Esophagus muscularis mucosa (tissue), 4 donors: ENCODE measurements around the gene RAPGEF1. TPM values are rescaled to one million over a fixed set of nuclear protein-coding genes. Genes with fewer than 3 reads are reported as not detected.

Source experiments
- DNase-seq: peaks from one replicate; pipeline ENCODE4 v3.0.0-alpha.2; 2017; ENCODE audit errors: extremely low spot score
- H3K27ac ChIP-seq, 4 donors: fragments of 200-600 bp; sonication (generic); replicated peaks in 1 of 4; 1 replicate in 3 of 4; 2 replicates in 1 of 4; pipeline ENCODE4 v1.5.1; 2016 to 2019; ENCODE audit warnings: mild to moderate bottlenecking in 1 of 4
- H3K27me3 ChIP-seq, 4 donors: fragments of 200-600 bp; sonication (generic); one replicate each; pipeline versions ENCODE4 v1.5.1 to v1.6.0; 2016 to 2019
- H3K36me3 ChIP-seq, 4 donors: fragments of 200-600 bp; sonication (generic); one replicate each; pipeline ENCODE4 v1.5.1; 2016 to 2019
- H3K4me1 ChIP-seq, 4 donors: fragments of 200-600 bp; sonication (generic); one replicate each; pipeline ENCODE4 v1.5.1; 2016 to 2019
- H3K4me3 ChIP-seq, 4 donors: fragments of 200-600 bp; sonication (generic); 1 replicate in 2 of 4; 2 replicates in 2 of 4; pipeline ENCODE4 v1.5.1; 2016 to 2019; ENCODE audit warnings: mild to moderate bottlenecking in 4 of 4, moderate library complexity in 1 of 4
- H3K9me3 ChIP-seq, 4 donors: fragments of 200-600 bp; sonication (generic); 1 replicate in 3 of 4; 2 replicates in 1 of 4; pipeline ENCODE4 v1.5.1; 2016 to 2019
- EP300 ChIP-seq: sonication (generic); formaldehyde crosslinking; IDR thresholded peaks from one replicate; pipeline ENCODE4 v1.6.1; 2017; ENCODE audit warnings: antibody characterized with exemption
- POLR2A ChIP-seq: fragments of 450-650 bp; IDR thresholded peaks from one replicate; pipeline ENCODE4 v1.6.1; 2017; ENCODE audit warnings: antibody characterized with exemption, moderate library complexity, mild to moderate bottlenecking, low read depth
- POLR2AphosphoS5 ChIP-seq, 2 donors: sonication (generic); formaldehyde crosslinking; IDR thresholded peaks; one replicate each; pipeline ENCODE4 v1.6.1; 2017; ENCODE audit warnings: antibody characterized with exemption in 2 of 2
- WGBS: methylation state at CpG from one replicate; pipeline ENCODE4 v1.1.5; 2018; 5-methylcytosine and 5-hydroxymethylcytosine counted together
- intact Hi-C: fragments of 100-400 bp; cut with DNase I; formaldehyde crosslinking; loops from one replicate; pipeline ENCODE4 v1.15.1; 2023
- total RNA-seq, 4 donors: library from RNA; depleted of rRNA; stranded (reverse); fragments of >200 nt; gene quantifications; one replicate each; pipeline versions ENCODE4 v1.1.0 to v1.2.1, GENCODE V29; 2016
- TF ChIP-seq, protein P1 (sequence below), 3 experiments: fragments of 200-600 bp in 2 of 3; fragments of 450-650 bp in 1 of 3; sonication (generic) in 2 of 3; IDR thresholded peaks; one replicate each; pipeline ENCODE4 v1.5.1; 2017 to 2019; ENCODE audit warnings: antibody characterized with exemption in 3 of 3, mild to moderate bottlenecking in 2 of 3, moderate library complexity in 1 of 3

The RAPGEF1 gene
- total RNA-seq, 4 donors from 2014 or later = 66.6 to 138 (median 101) TPM

DNA sequence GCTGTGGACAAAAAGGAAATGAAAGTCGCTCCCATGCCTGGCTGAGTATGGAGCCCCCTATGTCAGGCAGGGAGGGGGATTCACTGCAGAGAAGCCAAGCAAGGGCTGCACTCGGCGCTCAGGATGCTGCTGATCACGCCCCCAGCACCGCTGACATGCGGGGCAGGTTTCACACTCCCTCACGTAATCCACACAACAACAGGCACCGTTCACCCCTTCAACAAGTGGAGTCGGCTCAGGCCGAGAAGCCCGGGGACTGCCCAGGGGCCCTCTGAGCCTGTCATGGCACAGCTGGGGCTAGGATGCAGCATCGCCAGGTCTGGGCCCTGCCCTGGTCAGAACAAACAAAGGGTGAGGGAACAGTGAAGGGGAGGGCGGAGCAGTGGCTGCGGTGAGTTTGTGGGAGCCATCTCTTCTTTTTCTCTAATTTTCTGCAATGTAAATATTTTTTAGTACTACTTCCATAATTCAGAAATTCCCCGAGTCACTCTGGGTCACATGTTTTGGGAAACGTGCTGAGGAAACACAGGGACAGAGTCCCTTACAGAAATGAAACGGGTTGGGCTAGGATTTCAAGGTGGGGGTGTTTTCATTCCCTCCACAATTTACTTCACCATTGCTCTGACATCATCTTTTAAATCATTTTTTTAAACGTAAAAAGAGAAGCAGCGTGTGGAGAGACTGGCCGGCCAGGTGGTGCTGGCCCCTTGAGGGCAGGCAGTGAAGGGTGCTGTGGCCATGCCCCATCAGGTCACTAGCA is 144.8 kb downstream of the RAPGEF1 start:
- 74% methylated on average over 20 of the region's 20 CpGs for WGBS
- no peak for TF ChIP-seq POLR2A
- no peak for TF ChIP-seq POLR2AphosphoS5 (IDR thresholded peaks at IDR 0.05)
- TF ChIP-seq, protein P1, sequence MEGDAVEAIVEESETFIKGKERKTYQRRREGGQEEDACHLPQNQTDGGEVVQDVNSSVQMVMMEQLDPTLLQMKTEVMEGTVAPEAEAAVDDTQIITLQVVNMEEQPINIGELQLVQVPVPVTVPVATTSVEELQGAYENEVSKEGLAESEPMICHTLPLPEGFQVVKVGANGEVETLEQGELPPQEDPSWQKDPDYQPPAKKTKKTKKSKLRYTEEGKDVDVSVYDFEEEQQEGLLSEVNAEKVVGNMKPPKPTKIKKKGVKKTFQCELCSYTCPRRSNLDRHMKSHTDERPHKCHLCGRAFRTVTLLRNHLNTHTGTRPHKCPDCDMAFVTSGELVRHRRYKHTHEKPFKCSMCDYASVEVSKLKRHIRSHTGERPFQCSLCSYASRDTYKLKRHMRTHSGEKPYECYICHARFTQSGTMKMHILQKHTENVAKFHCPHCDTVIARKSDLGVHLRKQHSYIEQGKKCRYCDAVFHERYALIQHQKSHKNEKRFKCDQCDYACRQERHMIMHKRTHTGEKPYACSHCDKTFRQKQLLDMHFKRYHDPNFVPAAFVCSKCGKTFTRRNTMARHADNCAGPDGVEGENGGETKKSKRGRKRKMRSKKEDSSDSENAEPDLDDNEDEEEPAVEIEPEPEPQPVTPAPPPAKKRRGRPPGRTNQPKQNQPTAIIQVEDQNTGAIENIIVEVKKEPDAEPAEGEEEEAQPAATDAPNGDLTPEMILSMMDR (IDR thresholded peaks at IDR 0.05) = no peak
- no peak for TF ChIP-seq EP300
- no peaks in the 10 kb centered on the region for H3K9me3 ChIP-seq
- H3K27ac ChIP-seq = no peak overlapping the region
- no peak overlapping the region for H3K4me3 ChIP-seq
- peaks cover 39 to 99% (median 89%) of the 10 kb centered on the region in 4 donors for H3K36me3 ChIP-seq
- peaks cover 0 to 12% (median 6%) of the 10 kb centered on the region in 4 donors for H3K4me1 ChIP-seq
- no peak for DNase-seq
- intact Hi-C loops = no loop called here
- no peaks in the 10 kb centered on the region for H3K27me3 ChIP-seq

DNA sequence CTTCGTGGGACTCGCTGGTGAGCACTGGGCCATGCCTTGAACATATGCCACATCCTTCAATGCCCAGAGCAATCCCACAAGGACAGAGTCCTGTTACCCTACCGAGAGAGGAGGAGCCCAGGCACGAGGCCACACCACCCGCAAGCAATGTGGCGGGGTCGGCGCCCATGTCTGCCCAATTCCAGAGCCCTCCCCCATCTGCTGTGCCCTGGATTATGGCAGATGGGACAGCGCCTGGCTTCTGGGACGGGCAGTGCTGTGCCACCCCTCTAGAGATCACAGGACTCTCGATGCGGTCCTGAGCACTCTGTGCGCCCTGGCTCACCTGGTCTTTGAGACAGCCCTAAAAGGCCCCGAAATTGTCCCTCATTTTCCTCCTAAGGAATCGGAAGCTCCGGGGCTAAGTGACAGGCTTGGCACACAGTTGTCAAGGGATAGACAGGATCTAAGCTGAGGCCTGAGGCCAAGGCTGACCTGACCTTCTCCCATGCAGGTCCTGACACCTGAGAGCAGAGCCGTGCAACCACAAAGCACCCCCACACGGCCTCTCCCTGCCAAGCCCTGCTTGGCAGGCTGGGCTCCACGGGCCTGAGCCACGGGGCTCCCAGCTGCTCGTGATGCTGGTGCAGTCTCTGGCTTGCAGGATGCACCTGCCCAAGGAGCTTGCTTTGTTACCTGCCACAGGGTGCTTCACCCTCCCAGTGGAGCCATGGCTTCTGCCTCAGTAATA is 145.8 kb downstream of the RAPGEF1 start:
- intact Hi-C loops = no loop called here
- TF ChIP-seq POLR2AphosphoS5 (IDR thresholded peaks at IDR 0.05) (no peak), EP300 (no peak), POLR2A (no peak)
- TF ChIP-seq, protein P1 (IDR thresholded peaks at IDR 0.05) = no peak
- Histone ChIP-seq H3K27me3 (no peaks in the 10 kb centered on the region), H3K4me1 (peaks cover 0 to 12% (median 6%) of the 10 kb centered on the region in 4 donors), H3K9me3 (no peaks in the 10 kb centered on the region), H3K36me3 (peaks cover 45 to 99% (median 89%) of the 10 kb centered on the region in 4 donors), H3K4me3 (no peak overlapping the region), H3K27ac (no peak overlapping the region)
- DNase-seq = no peak
- WGBS = 85% methylated on average over 19 of the region's 21 CpGs

DNA sequence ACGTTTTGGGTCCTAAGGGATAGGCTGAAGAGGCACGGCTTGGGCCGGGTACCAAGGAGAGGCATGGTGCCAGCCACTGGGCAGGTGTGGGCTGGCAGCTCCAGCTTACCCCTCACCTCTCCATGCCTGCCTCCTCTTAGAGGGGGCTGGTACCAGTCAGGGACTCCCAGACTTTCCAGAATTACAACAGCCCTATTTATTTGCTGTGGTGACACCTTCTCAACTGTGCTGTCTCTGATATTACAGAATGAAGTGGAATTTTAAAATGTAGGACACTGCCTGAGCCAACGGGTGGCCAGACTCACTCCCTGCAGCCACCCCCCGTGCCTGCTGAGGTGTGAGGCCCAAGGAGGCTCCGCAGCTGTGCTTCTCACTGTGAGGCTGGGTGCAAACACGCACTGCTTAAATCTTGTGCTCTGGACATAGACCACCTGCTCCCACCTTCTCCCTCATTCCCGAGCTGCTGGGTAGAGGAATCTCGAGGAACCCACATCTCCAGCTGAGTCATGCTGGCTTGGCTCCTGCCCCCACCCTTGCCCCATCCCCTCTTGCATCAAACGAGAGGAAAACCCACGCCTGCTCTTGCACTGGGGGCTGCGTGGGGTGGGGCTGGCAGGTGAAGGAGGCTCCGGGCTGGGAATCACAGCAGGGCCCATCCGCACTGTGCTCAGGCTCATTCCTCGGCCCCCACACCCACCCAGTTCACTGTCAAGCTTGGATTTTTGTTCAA is 146.6 kb downstream of the RAPGEF1 start:
- no peak overlapping the region for H3K4me3 ChIP-seq
- no peak for DNase-seq
- H3K27ac ChIP-seq = no peak overlapping the region
- H3K9me3 ChIP-seq = no peaks in the 10 kb centered on the region
- TF ChIP-seq EP300 (no peak), POLR2AphosphoS5 (IDR thresholded peaks at IDR 0.05) (no peak), POLR2A (no peak)
- TF ChIP-seq, protein P1 (IDR thresholded peaks at IDR 0.05) = no peak
- 73% methylated on average over 14 of the region's 15 CpGs for WGBS
- peaks cover 0 to 12% (median 6%) of the 10 kb centered on the region in 4 donors for H3K4me1 ChIP-seq
- intact Hi-C loops = no loop called here
- no peaks in the 10 kb centered on the region for H3K27me3 ChIP-seq
- peaks cover 50 to 99% (median 89%) of the 10 kb centered on the region in 4 donors for H3K36me3 ChIP-seq

DNA sequence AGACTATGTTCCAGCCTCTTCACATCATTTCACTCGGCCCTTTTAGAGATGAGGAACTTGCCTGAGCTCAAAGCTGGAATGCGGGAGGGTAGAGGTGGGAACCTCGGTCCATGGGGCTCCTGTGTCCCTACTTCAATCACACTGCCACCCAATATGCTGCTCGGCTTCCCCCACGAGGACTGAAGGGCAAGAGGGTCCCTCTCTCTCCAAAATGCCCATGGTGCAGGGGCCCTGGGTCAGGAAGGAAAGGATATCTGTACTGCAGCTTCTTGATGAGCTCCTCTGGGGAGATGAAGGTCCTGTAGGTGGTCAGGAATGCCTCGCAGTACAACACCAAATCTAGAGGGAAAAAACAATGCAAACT is 148.0 kb downstream of the RAPGEF1 start:
- TF ChIP-seq POLR2A = no peak
- no peak for TF ChIP-seq POLR2AphosphoS5 (IDR thresholded peaks at IDR 0.05)
- TF ChIP-seq EP300 = no peak
- 66% methylated on average over 6 of the region's 6 CpGs for WGBS
- Histone ChIP-seq H3K36me3 (peaks cover 47 to 96% (median 87%) of the 10 kb centered on the region in 4 donors), H3K9me3 (no peaks in the 10 kb centered on the region), H3K4me1 (peaks cover 0 to 12% (median 6%) of the 10 kb centered on the region in 4 donors), H3K4me3 (no peak overlapping the region), H3K27me3 (no peaks in the 10 kb centered on the region), H3K27ac (no peak overlapping the region)
- no peak for DNase-seq
- intact Hi-C loops = loop anchor here (1.0 kb wide), 1 partner anchor 148 kb away; the partner anchor contains the start of gene RAPGEF1
